ENCODE data around the gene CD248.

DNA sequence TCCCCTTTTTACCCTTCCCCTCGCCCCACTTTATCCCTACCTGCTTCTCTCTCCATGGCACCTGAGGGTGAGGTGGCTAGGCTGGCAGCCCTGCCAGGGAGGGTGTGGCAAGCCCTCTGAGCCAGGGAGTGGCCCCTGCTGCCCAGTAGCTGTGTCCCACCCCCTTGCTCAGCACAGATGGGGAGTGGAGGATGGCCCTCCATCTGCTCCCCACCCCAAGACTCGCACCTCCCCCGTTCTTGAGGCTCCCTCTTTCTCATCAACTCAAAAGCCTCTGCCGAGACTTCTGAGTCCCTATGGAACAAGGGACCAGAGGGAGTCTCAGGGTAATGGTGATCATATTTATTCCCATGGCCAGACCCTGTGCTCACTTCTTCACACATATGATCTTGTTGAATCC is 23.5 kb downstream of the CD248 start:
- TF ChIP-seq, protein P1, sequence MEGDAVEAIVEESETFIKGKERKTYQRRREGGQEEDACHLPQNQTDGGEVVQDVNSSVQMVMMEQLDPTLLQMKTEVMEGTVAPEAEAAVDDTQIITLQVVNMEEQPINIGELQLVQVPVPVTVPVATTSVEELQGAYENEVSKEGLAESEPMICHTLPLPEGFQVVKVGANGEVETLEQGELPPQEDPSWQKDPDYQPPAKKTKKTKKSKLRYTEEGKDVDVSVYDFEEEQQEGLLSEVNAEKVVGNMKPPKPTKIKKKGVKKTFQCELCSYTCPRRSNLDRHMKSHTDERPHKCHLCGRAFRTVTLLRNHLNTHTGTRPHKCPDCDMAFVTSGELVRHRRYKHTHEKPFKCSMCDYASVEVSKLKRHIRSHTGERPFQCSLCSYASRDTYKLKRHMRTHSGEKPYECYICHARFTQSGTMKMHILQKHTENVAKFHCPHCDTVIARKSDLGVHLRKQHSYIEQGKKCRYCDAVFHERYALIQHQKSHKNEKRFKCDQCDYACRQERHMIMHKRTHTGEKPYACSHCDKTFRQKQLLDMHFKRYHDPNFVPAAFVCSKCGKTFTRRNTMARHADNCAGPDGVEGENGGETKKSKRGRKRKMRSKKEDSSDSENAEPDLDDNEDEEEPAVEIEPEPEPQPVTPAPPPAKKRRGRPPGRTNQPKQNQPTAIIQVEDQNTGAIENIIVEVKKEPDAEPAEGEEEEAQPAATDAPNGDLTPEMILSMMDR (IDR thresholded peaks at IDR 0.05) = no peak
- TF ChIP-seq POLR2A (IDR thresholded peaks at IDR 0.05) = no peak

Data from heart left ventricle (tissue), 13 donors.